Keratinocyte (primary cell): ENCODE measurements around the gene ZNF335. TPM values are rescaled to one million over a fixed set of nuclear protein-coding genes. Genes with fewer than 3 reads are reported as not detected.

Source experiments
- DNase-seq: peaks from one replicate; pipeline ENCODE4 v3.0.0-alpha.2; 2011; ENCODE audit warnings: low read depth, missing footprints, low spot score
- FAIRE-seq: peaks from 2 replicates; lab custom pipeline; 2011; peaks lifted over from hg19 to GRCh38; lab: Jason Lieb, UNC
- H2AFZ ChIP-seq: 2 replicates; pipeline ENCODE4 v1.6.0; 2012; ENCODE audit warnings: low read length, control low read depth, inconsistent platforms; ENCODE audit not compliant: control insufficient read depth
- H3K27ac ChIP-seq: 2 replicates; pipeline ENCODE4 v1.5.1; 2011; ENCODE audit warnings: low read length; ENCODE audit not compliant: control insufficient read depth, insufficient read depth
- H3K27me3 ChIP-seq: 3 replicates; pipeline ENCODE4 v1.6.0; 2011; ENCODE audit warnings: low read length; ENCODE audit not compliant: control insufficient read depth, insufficient read depth; ENCODE audit errors: extremely low read depth
- H3K36me3 ChIP-seq, 2 experiments: 2 replicates in 1 of 2; 3 replicates in 1 of 2; pipeline ENCODE4 v1.5.1; 2011; ENCODE audit warnings: low read length in 2 of 2, mild to moderate bottlenecking in 1 of 2; ENCODE audit not compliant: control insufficient read depth in 2 of 2, insufficient read depth in 2 of 2; ENCODE audit errors: extremely low read depth in 1 of 2
- H3K4me1 ChIP-seq: 3 replicates; pipeline ENCODE4 v1.5.1; 2011; ENCODE audit warnings: low read length; ENCODE audit not compliant: control insufficient read depth, insufficient read depth; ENCODE audit errors: extremely low read depth
- H3K4me2 ChIP-seq: 3 replicates; pipeline ENCODE4 v1.6.0; 2011; ENCODE audit warnings: low read depth, low read length; ENCODE audit not compliant: control insufficient read depth, insufficient read depth; ENCODE audit errors: extremely low read depth
- H3K4me3 ChIP-seq, 3 experiments: fragments of 200-600 bp in 1 of 3; sonication (generic) in 1 of 3; 2 replicates in 2 of 3; 3 replicates in 1 of 3; pipeline ENCODE4 v1.5.1; 2011 to 2016; ENCODE audit warnings: low read length in 3 of 3, mild to moderate bottlenecking in 3 of 3, control low read depth in 2 of 3, inconsistent platforms in 1 of 3, low read depth in 1 of 3, mixed read lengths in 1 of 3, mixed run types in 1 of 3, moderate library complexity in 1 of 3; ENCODE audit not compliant: control insufficient read depth in 2 of 3, insufficient read depth in 2 of 3; ENCODE audit errors: extremely low read depth in 1 of 3
- H3K79me2 ChIP-seq: 2 replicates; pipeline ENCODE4 v1.6.0; 2012; ENCODE audit warnings: low read length; ENCODE audit not compliant: control insufficient read depth, insufficient read depth
- H3K9ac ChIP-seq: 3 replicates; pipeline ENCODE4 v1.6.0; 2011; ENCODE audit warnings: low read length; ENCODE audit not compliant: control insufficient read depth, insufficient read depth; ENCODE audit errors: extremely low read depth
- H3K9me1 ChIP-seq: 3 replicates; pipeline ENCODE4 v1.6.0; 2011; ENCODE audit warnings: low read length; ENCODE audit not compliant: control insufficient read depth, insufficient read depth; ENCODE audit errors: extremely low read depth
- H3K9me3 ChIP-seq: 2 replicates; pipeline ENCODE4 v1.5.1; 2012; ENCODE audit warnings: low read depth, low read length; ENCODE audit not compliant: control insufficient read depth
- H4K20me1 ChIP-seq: 3 replicates; pipeline ENCODE4 v1.6.0; 2011; ENCODE audit warnings: low read length; ENCODE audit not compliant: control insufficient read depth, insufficient read depth; ENCODE audit errors: extremely low read depth
- EZH2 ChIP-seq: IDR thresholded peaks from one replicate; pipeline ENCODE4 v1.6.1; 2012; ENCODE audit warnings: inconsistent platforms, mild to moderate bottlenecking, low read length, moderate library complexity
- dilution Hi-C: fragments of 300-500 bp; cut with MboI; formaldehyde crosslinking; loops from one replicate; pipeline ENCODE4 v1.7.0; 2020; ENCODE audit warnings: low sequenced_read_pairs; ENCODE audit not compliant: extremely low pct_ligation_motif_present
- polyA plus RNA-seq, 5 experiments: library from polyadenylated mRNA; depleted of rRNA in 3 of 5; stranded (reverse) in 3 of 5; stranded (forward) in 1 of 5; unstranded in 1 of 5; fragments of >200 nt; gene quantifications; 1 replicate in 1 of 5; 2 replicates in 3 of 5; 3 replicates in 1 of 5; pipeline versions ENCODE4 v1.2.1 to v1.2.3, GENCODE V29; 2011 to 2012; ENCODE audit warnings: missing spikeins in 2 of 5, low read depth in 1 of 5, low replicate concordance in 1 of 5
- TF ChIP-seq, protein P1 (sequence below), 3 experiments: IDR thresholded peaks in 1 of 3; conservative IDR thresholded peaks in 1 of 3; optimal IDR thresholded peaks in 1 of 3; 2 replicates in 2 of 3; 3 replicates in 1 of 3; pipeline versions ENCODE3 to v1.5.1; 2011; ENCODE audit warnings: low read length in 3 of 3, mild to moderate bottlenecking in 3 of 3, moderate library complexity in 2 of 3, control low read depth in 1 of 3, inconsistent platforms in 1 of 3; ENCODE audit not compliant: insufficient read depth in 2 of 3; ENCODE audit errors: extremely low read depth in 1 of 3

The ZNF335 gene
- polyA plus RNA-seq, 1 donor (not counting 4 experiments of a cell fraction or from before 2014, with no cell fraction given), result 5.8 TPM

DNA sequence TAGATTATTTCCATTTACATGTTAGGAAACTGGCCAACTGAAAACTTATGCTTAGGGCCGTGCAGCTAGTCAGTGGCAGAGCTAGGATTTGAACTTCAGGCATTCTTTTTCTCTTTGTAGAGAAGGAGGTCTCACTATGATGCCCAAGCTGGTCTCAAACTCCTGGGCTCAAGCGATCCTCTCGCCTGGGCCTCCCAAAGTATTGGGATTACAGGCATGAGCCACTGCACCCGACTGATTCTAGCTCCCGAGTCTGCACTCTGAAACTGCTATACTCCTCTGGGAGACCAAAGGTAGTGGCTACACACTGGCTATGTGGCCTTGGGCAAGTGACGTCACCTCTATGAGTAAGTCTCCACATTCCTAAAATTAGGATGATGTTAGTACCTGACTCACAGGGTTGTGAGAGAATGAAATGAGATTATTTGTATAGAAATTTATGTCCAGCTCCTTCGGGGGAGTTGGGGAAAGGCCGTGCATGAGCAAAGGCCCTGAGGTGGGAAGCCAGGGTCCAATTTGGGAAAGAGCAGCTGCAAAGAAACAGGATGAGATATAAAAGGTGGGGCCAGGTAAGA, 66.4 kb downstream of the ZNF335 start:
- H3K27me3 ChIP-seq, result no peaks in the 10 kb centered on the region
- no peak for FAIRE-seq
- H3K79me2 ChIP-seq, result no peaks in the 10 kb centered on the region
- H2AFZ ChIP-seq, result no peak overlapping the region
- H3K9ac ChIP-seq, result peak overlapping the region; percentile 34
- H3K9me1 ChIP-seq, result peaks cover 7% of the 10 kb centered on the region
- no peaks in the 10 kb centered on the region for H3K9me3 ChIP-seq
- dilution Hi-C loops, result no loop called here
- peaks cover 7 to 22% of the 10 kb centered on the region in 2 experiments for H3K36me3 ChIP-seq
- H3K4me2 ChIP-seq, result peak overlapping the region; percentile 46
- no peaks in the 10 kb centered on the region for H4K20me1 ChIP-seq
- DNase-seq, result no peak
- H3K4me1 ChIP-seq, result peaks cover 13% of the 10 kb centered on the region
- TF ChIP-seq, protein P1, sequence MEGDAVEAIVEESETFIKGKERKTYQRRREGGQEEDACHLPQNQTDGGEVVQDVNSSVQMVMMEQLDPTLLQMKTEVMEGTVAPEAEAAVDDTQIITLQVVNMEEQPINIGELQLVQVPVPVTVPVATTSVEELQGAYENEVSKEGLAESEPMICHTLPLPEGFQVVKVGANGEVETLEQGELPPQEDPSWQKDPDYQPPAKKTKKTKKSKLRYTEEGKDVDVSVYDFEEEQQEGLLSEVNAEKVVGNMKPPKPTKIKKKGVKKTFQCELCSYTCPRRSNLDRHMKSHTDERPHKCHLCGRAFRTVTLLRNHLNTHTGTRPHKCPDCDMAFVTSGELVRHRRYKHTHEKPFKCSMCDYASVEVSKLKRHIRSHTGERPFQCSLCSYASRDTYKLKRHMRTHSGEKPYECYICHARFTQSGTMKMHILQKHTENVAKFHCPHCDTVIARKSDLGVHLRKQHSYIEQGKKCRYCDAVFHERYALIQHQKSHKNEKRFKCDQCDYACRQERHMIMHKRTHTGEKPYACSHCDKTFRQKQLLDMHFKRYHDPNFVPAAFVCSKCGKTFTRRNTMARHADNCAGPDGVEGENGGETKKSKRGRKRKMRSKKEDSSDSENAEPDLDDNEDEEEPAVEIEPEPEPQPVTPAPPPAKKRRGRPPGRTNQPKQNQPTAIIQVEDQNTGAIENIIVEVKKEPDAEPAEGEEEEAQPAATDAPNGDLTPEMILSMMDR (optimal IDR thresholded peaks at IDR 0.05 in 1 of 3, IDR thresholded peaks at IDR 0.05 in 1 of 3, conservative IDR thresholded peaks at IDR 0.05 in 1 of 3; ENCODE audit: extremely low read depth in 1 of 3, insufficient read depth in 2 of 3, low read length in 3 of 3), result no peak
- H3K27ac ChIP-seq, result peak overlapping the region; percentile 62
- H3K4me3 ChIP-seq, result no peak overlapping the region

DNA sequence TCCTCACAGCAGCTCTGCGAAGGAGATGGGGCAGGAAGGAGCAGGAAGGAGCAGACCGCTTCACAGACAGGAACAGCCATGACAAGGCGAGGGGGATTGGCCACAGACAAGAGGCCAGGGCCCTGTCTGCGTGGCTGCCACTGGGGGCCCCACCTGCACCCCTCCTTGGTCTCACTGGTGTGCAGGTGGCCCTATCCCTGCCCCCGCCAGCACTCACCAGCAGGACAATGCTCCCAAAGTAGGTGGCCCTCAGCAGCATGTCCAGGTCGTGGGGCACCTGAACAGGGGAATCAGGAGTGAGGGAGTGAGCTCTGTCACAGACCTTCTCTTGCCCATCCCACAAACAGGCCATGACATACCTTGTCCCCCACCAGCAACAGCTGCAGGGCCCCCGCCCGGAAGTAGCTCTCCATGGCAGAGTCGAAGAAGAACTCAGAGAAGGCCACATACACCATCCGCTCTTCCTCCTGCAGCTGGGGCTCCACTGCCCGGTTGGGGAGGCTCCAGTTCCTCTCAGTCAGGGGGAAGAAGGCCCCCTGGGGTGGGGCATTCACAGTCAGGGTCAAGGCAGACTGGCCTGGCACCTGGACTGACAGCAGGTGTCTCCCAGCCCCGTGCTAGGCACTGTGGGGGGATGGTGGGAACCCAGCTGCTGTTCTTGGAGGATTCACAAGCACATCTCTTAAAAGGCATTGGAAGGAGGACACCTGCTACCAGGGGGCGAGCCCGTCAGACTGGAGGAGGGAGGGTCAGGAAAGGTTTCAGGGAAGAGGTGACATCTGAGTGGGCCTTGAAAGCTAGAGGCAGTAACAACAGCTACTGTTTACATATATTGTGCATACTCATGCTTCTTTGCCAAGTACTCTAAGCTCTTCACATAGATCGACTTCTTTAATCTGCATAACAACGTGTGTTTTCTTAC, 67.2 kb downstream of the ZNF335 start:
- Histone ChIP-seq H3K4me3 (no peak overlapping the region), H3K9me3 (no peaks in the 10 kb centered on the region), H4K20me1 (no peaks in the 10 kb centered on the region), H3K27me3 (no peaks in the 10 kb centered on the region), H2AFZ (no peak overlapping the region), H3K4me1 (peaks cover 13% of the 10 kb centered on the region), H3K9ac (no peak overlapping the region), H3K9me1 (peaks cover 7% of the 10 kb centered on the region), H3K36me3 (peaks cover 7 to 23% of the 10 kb centered on the region in 2 experiments), H3K79me2 (no peaks in the 10 kb centered on the region), H3K4me2 (no peak overlapping the region), H3K27ac (no peak overlapping the region)
- FAIRE-seq, result no peak
- dilution Hi-C loops, result no loop called here
- no peak for DNase-seq
- TF ChIP-seq, protein P1 (optimal IDR thresholded peaks at IDR 0.05 in 1 of 3, IDR thresholded peaks at IDR 0.05 in 1 of 3, conservative IDR thresholded peaks at IDR 0.05 in 1 of 3; ENCODE audit: extremely low read depth in 1 of 3, insufficient read depth in 2 of 3, low read length in 3 of 3), result no peak
- no peak for TF ChIP-seq EZH2
